ENCODE measurements around the gene KCNH1. TPM values are rescaled to one million over a fixed set of nuclear protein-coding genes. Genes with fewer than 3 reads are reported as not detected.

KCNH1 gene
- total and polyA plus RNA-seq, 8 donors: 0.04 to 0.54 (median 0.13) TPM

DNA sequence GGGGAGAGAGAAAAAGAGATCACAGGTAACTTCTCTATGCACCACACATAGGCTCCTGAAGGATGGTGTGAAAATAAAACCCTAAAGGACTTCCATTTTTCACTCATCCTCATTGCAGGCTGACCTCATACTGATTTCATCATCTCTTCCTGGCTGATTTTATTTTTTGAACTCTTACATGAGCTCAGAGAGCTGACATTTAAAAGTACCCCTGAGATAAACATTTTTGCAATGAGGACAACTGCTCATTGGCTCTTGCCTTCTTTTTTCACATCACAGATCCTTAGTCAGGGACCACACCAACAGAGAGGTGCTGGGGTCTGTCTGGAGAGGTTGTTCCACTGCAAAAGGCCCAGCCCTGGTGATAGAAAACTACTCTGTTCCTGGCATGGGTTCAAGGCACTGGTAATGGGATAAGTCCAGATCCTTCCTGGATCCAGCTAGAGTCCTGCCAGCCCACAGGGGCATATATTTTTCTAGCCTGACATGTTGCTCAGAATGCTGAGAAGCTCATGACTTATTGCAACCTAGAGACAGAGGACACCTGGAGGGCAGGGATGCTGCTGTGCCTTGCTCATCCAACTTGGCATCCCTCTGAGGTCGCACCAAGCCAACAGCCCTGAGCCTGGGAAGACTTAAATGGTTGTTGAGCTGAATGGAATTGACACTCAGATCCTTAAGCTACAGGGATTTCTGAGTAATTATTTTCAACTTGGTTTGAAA, 445.3 kb downstream of the KCNH1 start:
- H3K9me3 ChIP-seq: no peaks in the 10 kb centered on the region
- no peaks in the 10 kb centered on the region for H3K4me1 ChIP-seq
- ATAC-seq (no peak), DNase-seq (no peak)
- intact Hi-C loops (cut with DNase I): no loop called here
- TF ChIP-seq, protein P1, sequence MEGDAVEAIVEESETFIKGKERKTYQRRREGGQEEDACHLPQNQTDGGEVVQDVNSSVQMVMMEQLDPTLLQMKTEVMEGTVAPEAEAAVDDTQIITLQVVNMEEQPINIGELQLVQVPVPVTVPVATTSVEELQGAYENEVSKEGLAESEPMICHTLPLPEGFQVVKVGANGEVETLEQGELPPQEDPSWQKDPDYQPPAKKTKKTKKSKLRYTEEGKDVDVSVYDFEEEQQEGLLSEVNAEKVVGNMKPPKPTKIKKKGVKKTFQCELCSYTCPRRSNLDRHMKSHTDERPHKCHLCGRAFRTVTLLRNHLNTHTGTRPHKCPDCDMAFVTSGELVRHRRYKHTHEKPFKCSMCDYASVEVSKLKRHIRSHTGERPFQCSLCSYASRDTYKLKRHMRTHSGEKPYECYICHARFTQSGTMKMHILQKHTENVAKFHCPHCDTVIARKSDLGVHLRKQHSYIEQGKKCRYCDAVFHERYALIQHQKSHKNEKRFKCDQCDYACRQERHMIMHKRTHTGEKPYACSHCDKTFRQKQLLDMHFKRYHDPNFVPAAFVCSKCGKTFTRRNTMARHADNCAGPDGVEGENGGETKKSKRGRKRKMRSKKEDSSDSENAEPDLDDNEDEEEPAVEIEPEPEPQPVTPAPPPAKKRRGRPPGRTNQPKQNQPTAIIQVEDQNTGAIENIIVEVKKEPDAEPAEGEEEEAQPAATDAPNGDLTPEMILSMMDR (IDR thresholded peaks at IDR 0.05): no peak
- H3K27ac ChIP-seq: no peak overlapping the region
- no peaks in the 10 kb centered on the region for H3K36me3 ChIP-seq
- H3K4me3 ChIP-seq: no peak overlapping the region
- no peaks in the 10 kb centered on the region for H3K27me3 ChIP-seq

DNA sequence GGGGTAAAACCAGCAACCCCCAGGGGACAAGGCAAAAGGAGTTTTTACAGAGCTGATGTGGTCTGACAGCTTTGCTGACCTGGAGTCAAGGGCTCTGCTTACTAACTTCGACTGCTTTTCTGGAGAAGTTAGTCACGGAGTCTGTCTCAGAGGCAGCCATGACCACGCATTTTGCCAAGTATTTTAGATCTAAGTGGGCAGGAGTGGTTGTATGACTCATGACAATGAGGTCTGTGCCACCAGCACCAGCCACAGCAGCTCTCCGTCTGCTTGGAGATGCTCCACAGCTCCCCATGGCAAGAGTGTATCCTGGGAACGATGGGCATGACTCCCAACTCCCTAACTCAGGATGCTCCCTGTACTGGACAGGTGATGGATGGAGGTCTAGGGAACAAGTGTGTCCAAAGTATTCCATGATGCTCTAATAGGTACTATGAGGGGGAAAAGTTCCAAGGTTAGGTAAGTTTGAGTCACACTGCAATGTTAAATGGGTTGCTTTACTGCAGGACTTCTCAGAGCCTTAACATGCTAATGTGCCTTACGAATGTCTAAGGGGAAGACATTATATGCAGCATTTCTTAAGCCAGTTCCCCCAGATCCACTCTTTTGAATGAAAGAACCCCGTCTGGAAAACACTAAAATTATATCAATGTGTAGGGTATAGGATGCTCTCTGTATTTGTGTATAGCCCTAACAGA, 446.2 kb downstream of the KCNH1 start:
- no peaks in the 10 kb centered on the region for H3K36me3 ChIP-seq
- no peaks in the 10 kb centered on the region for H3K9me3 ChIP-seq
- DNase-seq: no peak
- no peak overlapping the region for H3K4me3 ChIP-seq
- no peaks in the 10 kb centered on the region for H3K27me3 ChIP-seq
- TF ChIP-seq, protein P1 (IDR thresholded peaks at IDR 0.05): no peak
- no peaks in the 10 kb centered on the region for H3K4me1 ChIP-seq
- H3K27ac ChIP-seq: no peak overlapping the region
- intact Hi-C loops (cut with DNase I): no loop called here
- peak; percentile 33 for ATAC-seq

DNA sequence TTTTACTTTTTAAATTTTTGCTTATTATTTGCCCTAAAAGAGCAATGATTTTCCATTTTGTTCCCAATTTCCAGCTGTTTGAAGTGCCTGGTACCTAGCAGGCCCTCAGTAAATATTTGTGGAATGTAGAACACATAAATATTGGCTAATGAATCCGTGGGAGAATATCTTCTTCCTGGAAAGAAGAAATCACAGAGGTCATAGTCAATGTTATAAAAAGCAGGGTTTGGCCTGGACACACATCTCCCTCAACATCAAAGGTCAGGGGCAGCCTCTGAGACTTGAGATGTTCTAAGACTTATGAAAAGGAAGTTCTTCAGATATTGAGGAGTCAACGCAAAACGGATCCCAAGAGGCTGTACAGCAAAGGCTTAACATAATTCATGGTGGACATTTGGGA, 447.1 kb downstream of the KCNH1 start:
- H3K36me3 ChIP-seq: no peaks in the 10 kb centered on the region
- no peak for DNase-seq
- ATAC-seq: no peak
- H3K4me3 ChIP-seq: no peak overlapping the region
- TF ChIP-seq, protein P1 (IDR thresholded peaks at IDR 0.05): no peak
- no peaks in the 10 kb centered on the region for H3K4me1 ChIP-seq
- H3K9me3 ChIP-seq: no peaks in the 10 kb centered on the region
- no peak overlapping the region for H3K27ac ChIP-seq
- intact Hi-C loops (cut with DNase I): no loop called here
- no peaks in the 10 kb centered on the region for H3K27me3 ChIP-seq

DNA sequence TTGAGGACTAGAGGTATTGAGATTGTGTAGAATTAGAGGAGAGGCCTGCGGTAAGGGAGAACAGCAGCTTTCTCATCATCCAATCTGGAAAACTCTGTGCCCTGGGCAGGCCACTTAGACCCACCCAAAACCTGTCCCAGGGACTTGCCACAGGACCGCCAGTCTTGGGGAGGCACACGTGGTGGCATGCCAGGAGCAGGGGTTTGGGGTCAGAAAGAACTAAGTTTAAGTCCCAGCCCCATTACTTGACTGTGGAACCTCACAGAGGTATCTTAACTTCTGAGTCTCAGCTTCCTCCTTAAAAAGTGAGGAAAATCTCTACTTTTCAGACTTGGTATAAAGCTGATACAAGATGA, 448.7 kb downstream of the KCNH1 start:
- Histone ChIP-seq H3K4me3 (no peak overlapping the region), H3K9me3 (no peaks in the 10 kb centered on the region), H3K36me3 (no peaks in the 10 kb centered on the region), H3K27me3 (no peaks in the 10 kb centered on the region), H3K27ac (no peak overlapping the region), H3K4me1 (no peaks in the 10 kb centered on the region)
- intact Hi-C loops (cut with DNase I): no loop called here
- ATAC-seq (no peak), DNase-seq (no peak)
- TF ChIP-seq, protein P1 (IDR thresholded peaks at IDR 0.05): no peak

DNA sequence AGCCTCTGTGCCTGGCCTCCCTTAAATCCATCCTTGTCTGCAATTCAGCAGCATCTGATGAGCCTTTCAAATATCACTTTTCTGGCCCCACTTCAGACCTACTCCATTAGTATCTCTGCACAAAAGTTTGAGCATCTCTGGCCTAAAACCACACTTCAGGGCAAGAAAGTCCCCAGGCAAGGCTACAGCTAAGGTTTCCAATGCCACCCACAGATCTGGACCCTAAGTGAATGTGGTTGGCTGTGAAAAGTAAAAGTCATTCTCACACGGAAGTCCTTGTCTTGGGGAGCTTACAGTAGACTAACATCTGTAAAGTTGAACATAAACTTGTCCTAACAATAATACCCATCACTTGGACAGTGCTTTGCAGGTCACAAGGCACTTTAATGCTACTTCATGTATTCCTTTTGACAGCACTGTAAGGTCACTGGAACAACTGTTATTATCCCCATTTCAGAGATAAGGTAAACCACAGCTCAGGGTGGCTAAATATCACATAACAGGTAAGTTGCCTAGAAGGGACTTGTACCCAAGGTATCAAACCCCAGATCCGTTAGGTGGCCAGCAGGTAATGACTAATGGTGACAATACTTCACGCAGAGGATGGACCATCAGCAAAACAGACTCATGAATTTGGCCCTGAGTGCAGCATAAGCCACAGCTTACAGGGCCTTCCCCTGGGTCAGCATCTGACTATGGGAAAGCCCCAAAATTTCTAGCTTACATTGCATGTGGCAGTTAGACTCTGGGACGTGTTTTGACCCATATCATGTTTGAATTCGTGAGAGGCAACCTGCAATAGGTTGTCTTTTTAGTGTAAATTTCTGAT, 449.3 kb downstream of the KCNH1 start:
- no peak for DNase-seq
- no peak for ATAC-seq
- H3K4me1 ChIP-seq: no peaks in the 10 kb centered on the region
- H3K27me3 ChIP-seq: no peaks in the 10 kb centered on the region
- no peaks in the 10 kb centered on the region for H3K36me3 ChIP-seq
- no peak overlapping the region for H3K4me3 ChIP-seq
- no peaks in the 10 kb centered on the region for H3K9me3 ChIP-seq
- intact Hi-C loops (cut with DNase I): no loop called here
- TF ChIP-seq, protein P1 (IDR thresholded peaks at IDR 0.05): no peak
- no peak overlapping the region for H3K27ac ChIP-seq
